Upper lobe of right lung (tissue), 1 donor: ENCODE data around the gene RAB6B. TPM values are rescaled to one million over a fixed set of nuclear protein-coding genes. Genes with fewer than 3 reads are reported as not detected.

ENCODE experiments used
- ATAC-seq: fragments of 200-7000 bp; cut with Tn5 transposase; one replicate; pipeline ENCODE4 v1.9.1; 2020; ENCODE audit warnings: mild to moderate bottlenecking, moderate library complexity
- DNase-seq: peaks from one replicate; pipeline ENCODE4 v3.0.0-alpha.2; 2020
- H3K27ac ChIP-seq: fragments of 200-600 bp; one replicate; pipeline ENCODE4 v1.8.0; 2022
- H3K27me3 ChIP-seq: fragments of 200-600 bp; one replicate; pipeline ENCODE4 v1.8.0; 2022; ENCODE audit warnings: mild to moderate bottlenecking
- H3K36me3 ChIP-seq: fragments of 200-600 bp; one replicate; pipeline ENCODE4 v1.8.0; 2022
- H3K4me1 ChIP-seq: fragments of 200-600 bp; one replicate; pipeline ENCODE4 v1.8.0; 2022
- H3K4me3 ChIP-seq: fragments of 200-600 bp; one replicate; pipeline ENCODE4 v1.8.0; 2022; ENCODE audit warnings: mild to moderate bottlenecking
- H3K9me3 ChIP-seq: fragments of 200-600 bp; one replicate; pipeline ENCODE4 v1.8.0; 2022
- intact Hi-C: fragments of 100-400 bp; cut with DNase I; formaldehyde crosslinking; loops from one replicate; pipeline ENCODE4 v1.11.0; 2022
- total RNA-seq: library from RNA; stranded (reverse); fragmentation: NEBNext Ultra II Directional; extraction: Animal tissue kit (Norgen Biotek cat#: 25700); gene quantifications from one replicate; pipeline ENCODE4 v1.2.1, GENCODE V29; 2021
- TF ChIP-seq, protein P1 (sequence below): fragments of 200-600 bp; IDR thresholded peaks from one replicate; pipeline ENCODE4 v1.8.0; 2022; ENCODE audit warnings: antibody characterized with exemption
- donor health status: DM: no; HTN: yes; CAD: no; lungs with severe emphysema.

Gene RAB6B
- total RNA-seq, 1 donor from 2014 or later: 7.4 TPM

DNA sequence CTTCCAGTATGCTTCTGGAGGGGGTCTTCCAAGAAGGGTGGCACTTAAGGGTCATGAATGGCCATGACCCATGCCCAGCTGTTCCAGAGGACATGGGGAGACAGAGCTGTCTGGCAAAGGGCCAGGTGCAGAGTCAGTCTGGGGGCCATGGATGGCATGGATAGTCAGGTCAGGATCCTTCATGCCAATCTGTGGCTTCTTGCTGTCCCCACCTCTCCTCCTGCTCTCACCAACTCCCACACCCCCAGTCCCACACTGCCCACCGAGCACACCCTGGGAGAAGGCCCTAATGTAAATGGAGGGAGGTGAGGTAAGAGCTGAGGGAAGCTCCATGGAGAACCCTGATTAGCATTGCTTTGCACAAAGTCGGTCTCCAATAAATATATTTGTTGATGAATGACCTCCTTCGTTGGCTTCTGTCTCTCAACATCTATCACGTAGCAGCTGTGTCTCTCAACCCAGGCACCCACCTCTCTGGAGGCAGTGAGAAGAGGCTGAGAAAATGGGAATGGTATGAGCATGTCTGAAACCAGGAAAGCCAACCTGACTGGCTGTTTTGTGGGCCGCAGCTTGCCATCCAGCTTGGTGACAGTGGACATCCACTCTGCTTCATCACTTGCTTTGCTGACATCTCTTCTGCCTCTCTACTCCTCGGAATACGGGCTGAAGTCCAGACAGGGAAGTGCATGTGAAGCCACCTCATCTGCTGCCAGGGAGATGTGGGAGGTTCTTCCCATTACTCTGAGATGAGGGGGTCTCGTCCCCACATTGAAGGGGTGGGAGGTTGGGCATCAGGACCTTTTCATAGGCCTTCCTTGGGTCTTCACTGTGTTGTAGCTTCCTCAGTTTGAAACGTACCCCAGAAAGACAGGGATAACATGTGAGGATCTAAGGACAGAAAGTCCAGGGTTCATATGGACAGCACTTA is 37.7 kb upstream of the RAB6B start:
- H3K27ac ChIP-seq: no peak overlapping the region
- TF ChIP-seq, protein P1, sequence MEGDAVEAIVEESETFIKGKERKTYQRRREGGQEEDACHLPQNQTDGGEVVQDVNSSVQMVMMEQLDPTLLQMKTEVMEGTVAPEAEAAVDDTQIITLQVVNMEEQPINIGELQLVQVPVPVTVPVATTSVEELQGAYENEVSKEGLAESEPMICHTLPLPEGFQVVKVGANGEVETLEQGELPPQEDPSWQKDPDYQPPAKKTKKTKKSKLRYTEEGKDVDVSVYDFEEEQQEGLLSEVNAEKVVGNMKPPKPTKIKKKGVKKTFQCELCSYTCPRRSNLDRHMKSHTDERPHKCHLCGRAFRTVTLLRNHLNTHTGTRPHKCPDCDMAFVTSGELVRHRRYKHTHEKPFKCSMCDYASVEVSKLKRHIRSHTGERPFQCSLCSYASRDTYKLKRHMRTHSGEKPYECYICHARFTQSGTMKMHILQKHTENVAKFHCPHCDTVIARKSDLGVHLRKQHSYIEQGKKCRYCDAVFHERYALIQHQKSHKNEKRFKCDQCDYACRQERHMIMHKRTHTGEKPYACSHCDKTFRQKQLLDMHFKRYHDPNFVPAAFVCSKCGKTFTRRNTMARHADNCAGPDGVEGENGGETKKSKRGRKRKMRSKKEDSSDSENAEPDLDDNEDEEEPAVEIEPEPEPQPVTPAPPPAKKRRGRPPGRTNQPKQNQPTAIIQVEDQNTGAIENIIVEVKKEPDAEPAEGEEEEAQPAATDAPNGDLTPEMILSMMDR: no peak
- ATAC-seq (no peak), DNase-seq (no peak)
- no peaks in the 10 kb centered on the region for H3K4me1 ChIP-seq
- no peaks in the 10 kb centered on the region for H3K9me3 ChIP-seq
- intact Hi-C loops: loop anchor here (10.0 kb wide), 1 partner anchor 281 kb away; no protein-coding TSS in a partner anchor
- H3K36me3 ChIP-seq: no peaks in the 10 kb centered on the region
- no peak overlapping the region for H3K4me3 ChIP-seq
- no peaks in the 10 kb centered on the region for H3K27me3 ChIP-seq

DNA sequence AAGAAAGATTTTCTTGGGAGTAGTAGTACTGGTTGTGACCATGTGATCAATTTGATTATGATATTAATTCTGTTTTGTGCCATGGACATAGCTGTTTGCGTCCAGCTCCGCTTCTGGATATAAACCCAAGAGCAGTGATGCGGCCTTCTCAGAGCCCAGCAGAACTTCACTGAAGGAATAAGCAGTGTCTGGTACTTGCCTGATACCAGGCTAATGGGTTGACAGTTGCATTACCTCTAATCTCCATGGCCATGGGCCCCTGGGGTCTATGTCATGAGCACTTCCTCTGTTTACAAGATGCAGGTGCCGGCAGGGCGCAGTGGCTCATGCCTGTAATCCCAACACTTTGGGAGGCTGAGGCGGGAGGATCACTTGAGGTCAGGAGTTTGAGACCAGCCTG is 36.3 kb upstream of the RAB6B start:
- TF ChIP-seq, protein P1: no peak
- intact Hi-C loops: loop anchor here (10.0 kb wide), 1 partner anchor 283 kb away; no protein-coding TSS in a partner anchor
- H3K36me3 ChIP-seq: no peaks in the 10 kb centered on the region
- H3K4me1 ChIP-seq: peaks cover 9% of the 10 kb centered on the region
- no peak for ATAC-seq
- DNase-seq: no peak
- H3K9me3 ChIP-seq: no peaks in the 10 kb centered on the region
- H3K27me3 ChIP-seq: no peaks in the 10 kb centered on the region
- no peak overlapping the region for H3K27ac ChIP-seq
- H3K4me3 ChIP-seq: no peak overlapping the region

DNA sequence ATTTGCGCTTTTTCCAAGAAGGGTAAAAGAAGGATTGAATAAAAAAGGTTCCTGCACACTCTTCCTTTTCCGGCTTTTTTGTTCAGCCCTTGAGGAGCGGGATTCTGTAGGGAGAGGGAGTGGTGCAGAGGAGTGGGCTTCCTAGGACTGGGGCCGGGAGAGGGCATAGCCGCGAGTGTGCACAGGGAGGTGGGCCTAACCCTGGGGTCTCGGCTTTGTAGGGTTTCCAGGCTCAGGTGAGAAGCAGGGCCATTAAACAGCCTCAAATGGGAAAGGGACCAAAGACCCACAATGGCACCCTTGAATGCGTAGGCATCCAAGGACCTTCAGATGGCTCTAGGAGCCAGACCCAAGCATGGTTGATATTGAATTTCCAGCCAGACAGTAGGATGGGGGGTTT is 35.4 kb upstream of the RAB6B start:
- Histone ChIP-seq H3K36me3 (no peaks in the 10 kb centered on the region), H3K27ac (no peak overlapping the region), H3K4me1 (peaks cover 11% of the 10 kb centered on the region), H3K9me3 (no peaks in the 10 kb centered on the region), H3K27me3 (no peaks in the 10 kb centered on the region), H3K4me3 (no peak overlapping the region)
- ATAC-seq (no peak), DNase-seq (no peak)
- intact Hi-C loops: loop anchor here (10.0 kb wide), 1 partner anchor 284 kb away; no protein-coding TSS in a partner anchor
- TF ChIP-seq, protein P1: no peak

DNA sequence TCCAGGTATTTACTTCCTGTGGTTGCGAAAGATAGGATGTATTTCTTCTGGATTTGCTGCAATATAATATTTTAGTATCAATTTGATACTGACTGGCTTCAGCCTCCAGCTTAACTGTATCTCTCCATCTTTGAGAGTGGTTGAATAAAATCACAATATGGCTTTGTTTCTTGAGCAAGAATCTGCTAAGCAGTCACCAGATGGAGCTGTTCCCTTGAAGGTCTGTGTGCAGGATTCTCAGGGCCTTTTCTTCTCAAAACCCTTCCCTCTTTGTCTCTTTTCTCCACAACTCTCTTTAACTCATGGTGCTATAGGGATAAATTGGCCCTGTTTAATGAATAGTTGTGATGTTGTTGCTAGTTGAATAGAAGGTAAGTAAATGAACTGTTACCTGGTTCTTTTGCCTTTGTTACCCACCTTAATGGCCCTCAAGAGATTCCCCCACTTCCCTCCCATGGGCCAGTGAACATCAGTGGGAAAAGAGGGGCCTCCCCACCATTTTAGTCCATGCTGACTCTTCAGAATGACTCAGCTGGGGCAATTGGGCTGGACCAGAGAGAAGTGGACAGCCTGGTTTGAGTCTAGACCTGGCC is 34.8 kb upstream of the RAB6B start:
- no peak for ATAC-seq
- intact Hi-C loops: loop anchor here (10.0 kb wide), 1 partner anchor 284 kb away; no protein-coding TSS in a partner anchor
- no peak for DNase-seq
- no peak overlapping the region for H3K27ac ChIP-seq
- H3K4me1 ChIP-seq: peaks cover 11% of the 10 kb centered on the region
- H3K36me3 ChIP-seq: no peaks in the 10 kb centered on the region
- TF ChIP-seq, protein P1: peak; percentile 51
- no peak overlapping the region for H3K4me3 ChIP-seq
- H3K27me3 ChIP-seq: no peaks in the 10 kb centered on the region
- H3K9me3 ChIP-seq: no peaks in the 10 kb centered on the region

DNA sequence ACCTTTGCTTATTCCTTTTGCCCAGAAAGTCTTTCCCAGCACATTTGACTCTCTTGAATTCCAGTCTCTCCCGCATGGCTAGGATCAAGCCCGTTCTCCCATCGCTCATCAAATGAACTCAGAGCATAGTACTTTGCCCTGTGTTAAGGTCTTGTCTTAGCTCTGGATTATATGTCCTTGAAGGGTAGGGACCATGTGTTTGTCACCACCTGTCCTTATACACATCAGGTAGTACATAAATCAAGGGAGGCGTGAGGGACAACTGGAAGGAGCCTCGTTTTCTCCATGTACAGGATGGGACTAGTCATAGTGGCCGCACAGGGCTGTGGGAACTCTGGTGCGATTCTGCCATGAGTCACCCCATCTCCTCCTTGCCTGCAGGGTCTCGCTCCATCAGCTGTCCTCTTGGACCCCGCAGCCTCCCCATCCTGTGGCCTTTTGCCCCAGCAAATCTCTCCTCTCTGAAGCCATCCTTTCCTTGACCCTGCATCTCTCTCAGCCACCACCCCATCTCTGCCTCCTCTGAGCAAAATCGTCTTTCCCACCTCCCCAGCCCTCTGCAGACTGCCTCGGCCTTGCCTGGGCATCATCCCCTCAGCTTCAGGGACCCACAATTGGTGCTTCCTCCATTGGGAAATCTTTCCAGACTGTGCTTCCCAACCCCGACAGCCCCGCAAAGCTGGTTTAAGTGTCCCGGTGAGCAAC is 33.4 kb upstream of the RAB6B start:
- ATAC-seq (no peak), DNase-seq (no peak)
- H3K36me3 ChIP-seq: no peaks in the 10 kb centered on the region
- H3K27me3 ChIP-seq: no peaks in the 10 kb centered on the region
- intact Hi-C loops: no loop called here
- peaks cover 11% of the 10 kb centered on the region for H3K4me1 ChIP-seq
- H3K4me3 ChIP-seq: no peak overlapping the region
- H3K9me3 ChIP-seq: no peaks in the 10 kb centered on the region
- H3K27ac ChIP-seq: no peak overlapping the region
- TF ChIP-seq, protein P1: no peak
